ENCODE data around the gene PLA2G2D. TPM values are rescaled to one million over a fixed set of nuclear protein-coding genes. Genes with fewer than 3 reads are reported as not detected.
"Not testable (repeated sequence)": the region's sequence is repeated elsewhere in the genome, so short reads cannot be mapped to it uniquely, and the experiment has no call there.

Gene PLA2G2D
- total and polyA plus RNA-seq, 9 of the 15 experiments (the other 6 are each of a cell fraction or from before 2014, with no cell fraction given) = not detected

DNA sequence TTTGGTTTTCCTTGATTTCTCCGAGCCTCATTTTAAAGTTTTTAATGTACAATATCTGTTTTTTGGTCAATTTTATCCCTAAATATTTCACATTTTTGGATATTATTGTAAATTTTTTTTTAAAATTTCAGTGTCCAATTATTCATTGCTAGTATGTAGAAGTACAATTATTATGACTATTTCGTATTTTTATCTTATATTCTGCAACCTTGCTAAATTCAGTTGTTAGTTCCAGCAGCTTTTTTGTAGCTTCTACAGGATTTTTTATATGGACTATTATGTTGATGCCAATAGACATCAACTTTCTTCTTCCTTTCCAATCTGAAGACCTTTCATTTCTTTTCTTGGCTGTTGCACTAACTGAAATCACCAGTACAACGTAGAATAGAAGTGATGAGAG is 15.7 kb upstream of the PLA2G2D start:
- H3K27me3 ChIP-seq (ENCODE audit: control insufficient read depth in 2 of 2, insufficient read depth in 2 of 2, low read length in 2 of 2) = peaks cover 0 to 30% of the 10 kb centered on the region in 2 experiments; a peak in 2 of 5 replicates
- POLR2A ChIA-PET = no interaction called here

DNA sequence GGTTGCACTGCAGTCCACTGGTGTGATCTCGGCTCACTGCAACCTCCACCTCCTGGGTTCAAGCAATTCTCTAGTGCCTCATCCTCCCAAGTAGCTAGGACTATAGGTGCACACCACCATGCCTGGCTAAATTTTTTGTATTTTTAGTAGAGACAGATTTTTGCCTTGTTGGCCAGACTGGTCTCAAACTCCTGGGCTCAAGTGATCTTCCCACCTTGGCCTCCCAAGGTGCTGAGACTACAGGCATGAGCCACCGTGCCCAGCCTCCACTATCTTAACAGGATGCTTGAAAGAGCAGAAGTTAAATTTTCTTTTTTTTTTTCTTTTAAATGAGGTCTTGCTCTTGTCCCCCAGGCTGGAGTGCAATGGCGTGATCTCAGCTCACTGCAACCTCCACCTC is 11.2 kb upstream of the PLA2G2D start:
- in situ Hi-C loops (cut with MboI); H3K4me3 ChIP-seq; intact Hi-C loops (cut with micrococcal nuclease); H3K9me3 ChIP-seq (replicated peaks; ENCODE audit: control insufficient read depth, insufficient read depth, low read depth, low read length); H3K4me1 ChIP-seq (replicated peaks in 1 of 2; ENCODE audit: control insufficient read depth in 2 of 2, insufficient read depth in 2 of 2, low read length in 2 of 2); H3K79me2 ChIP-seq (ENCODE audit: control insufficient read depth, insufficient read depth, low read length); BruUV-seq (replicated peaks); H3K9ac ChIP-seq (ENCODE audit: insufficient read depth in 1 of 2, low read depth in 2 of 2, low read length in 2 of 2); FAIRE-seq; H3K4me2 ChIP-seq (ENCODE audit: insufficient read depth, low read length); H2AFZ ChIP-seq (ENCODE audit: low read depth, low read length); DNase-seq (ENCODE audit: extremely low read depth in 1 of 4, low spot score in 3 of 4); H3K36me3 ChIP-seq (ENCODE audit: control insufficient read depth, insufficient read depth, low read length); H3K9me1 ChIP-seq (ENCODE audit: control insufficient read depth, insufficient read depth, low read length); H3K27ac ChIP-seq (ENCODE audit: extremely low read depth, low read depth, low read length); ATAC-seq; H4K20me1 ChIP-seq (replicated peaks; ENCODE audit: control insufficient read depth, insufficient read depth, low read length); CTCF ChIA-PET (ENCODE audit: low intra/inter-chr PET ratio): not testable (repeated sequence)
- WGBS (ENCODE audit: insufficient coverage, low coverage, missing lambda C conversion rate) = 0% methylated on average over 3 of the region's 3 CpGs
- H3K27me3 ChIP-seq (ENCODE audit: control insufficient read depth in 2 of 2, insufficient read depth in 2 of 2, low read length in 2 of 2) = peaks cover 6 to 18% of the 10 kb centered on the region in 2 experiments; a peak in 2 of 5 replicates
- POLR2A ChIA-PET = interaction anchor here (0.6 to 1.2 kb wide), 2 partner anchors 9 to 87 kb away, joined by 3 read pairs; partner anchors contain the start of gene PLA2G2F

More for the DNA sequence above, 15.7 kb upstream of the PLA2G2D start:
- CTCF ChIA-PET (ENCODE audit: low intra/inter-chr PET ratio) = no interaction called here
- Histone ChIP-seq H3K79me2 (ENCODE audit: control insufficient read depth, insufficient read depth, low read length) (no peaks in the 10 kb centered on the region), H3K36me3 (ENCODE audit: control insufficient read depth, insufficient read depth, low read length) (no peaks in the 10 kb centered on the region), H3K4me1 (replicated peaks in 1 of 2; ENCODE audit: control insufficient read depth in 2 of 2, insufficient read depth in 2 of 2, low read length in 2 of 2) (no peaks in the 10 kb centered on the region), H3K9me3 (replicated peaks; ENCODE audit: control insufficient read depth, insufficient read depth, low read depth, low read length) (no peaks in the 10 kb centered on the region), H3K4me3 (no peak overlapping the region), H3K9me1 (ENCODE audit: control insufficient read depth, insufficient read depth, low read length) (no peaks in the 10 kb centered on the region), H3K27ac (ENCODE audit: extremely low read depth, low read depth, low read length) (no peak overlapping the region), H3K9ac (ENCODE audit: insufficient read depth in 1 of 2, low read depth in 2 of 2, low read length in 2 of 2) (no peak overlapping the region), H3K4me2 (ENCODE audit: insufficient read depth, low read length) (no peak overlapping the region), H4K20me1 (replicated peaks; ENCODE audit: control insufficient read depth, insufficient read depth, low read length) (no peaks in the 10 kb centered on the region), H2AFZ (ENCODE audit: low read depth, low read length) (no peak overlapping the region)
- intact Hi-C loops (cut with micrococcal nuclease) = no loop called here
- in situ Hi-C loops (cut with MboI) = no loop called here
- FAIRE-seq (no peak), DNase-seq (ENCODE audit: extremely low read depth in 1 of 4, low spot score in 3 of 4) (no peak), ATAC-seq (no peak)
- WGBS (ENCODE audit: insufficient coverage, low coverage, missing lambda C conversion rate) = 2% methylated on average over 3 of the region's 3 CpGs
- TF ChIP-seq MAFG (tag; conservative IDR thresholded peaks at IDR 0.05) (peak; percentile 25; the same call in 1 of the 2 replicates), CBFA2T3 (IDR thresholded peaks at IDR 0.05) (no peak), C11orf30 (IDR thresholded peaks at IDR 0.05; ENCODE audit: low read depth) (peak; percentile 54; the same call in 1 of the 2 replicates), ZNF316 (IDR thresholded peaks at IDR 0.05) (peak; percentile 53)
- no TSS peak for BruUV-seq (replicated peaks)
